Osteocyte (in vitro differentiated cells): ENCODE results near the gene BRWD1. TPM values are rescaled to one million over a fixed set of nuclear protein-coding genes. Genes with fewer than 3 reads are reported as not detected.
A peak's percentile ranks its signal among the peaks of the same experiment; 100 is the strongest.

ENCODE experiments used
- DNase-seq: peaks from one replicate; pipeline ENCODE4 v3.0.0; 2021; ENCODE audit warnings: mixed read lengths; ENCODE audit not compliant: unreplicated experiment; ENCODE audit errors: extremely low spot score
- H3K27ac Mint-ChIP-seq: one replicate; pipeline ENCODE4 v1.8.0; 2021; ENCODE audit warnings: mild to moderate bottlenecking, mixed read lengths; ENCODE audit not compliant: unreplicated experiment
- H3K27me3 Mint-ChIP-seq: one replicate; pipeline ENCODE4 v1.8.0; 2021; ENCODE audit warnings: mixed read lengths; ENCODE audit not compliant: unreplicated experiment
- H3K36me3 Mint-ChIP-seq: one replicate; pipeline ENCODE4 v1.8.0; 2021; ENCODE audit warnings: mixed read lengths; ENCODE audit not compliant: unreplicated experiment
- H3K4me1 Mint-ChIP-seq: one replicate; pipeline ENCODE4 v1.8.0; 2021; ENCODE audit warnings: mixed read lengths; ENCODE audit not compliant: unreplicated experiment
- H3K4me3 Mint-ChIP-seq: one replicate; pipeline ENCODE4 v1.8.0; 2021; ENCODE audit warnings: mild to moderate bottlenecking, moderate library complexity, mixed read lengths; ENCODE audit not compliant: unreplicated experiment
- H3K9me3 Mint-ChIP-seq: one replicate; pipeline ENCODE4 v1.8.0; 2021; ENCODE audit warnings: mixed read lengths; ENCODE audit not compliant: unreplicated experiment
- total RNA-seq: library from RNA; stranded (reverse); gene quantifications from 2 replicates; pipeline ENCODE4 v1.2.1, GENCODE V29; 2021
- TF ChIP-seq, protein P1 (sequence below): fragments of 200-600 bp; sonication (generic); IDR thresholded peaks from 2 replicates; pipeline ENCODE4 v1.5.0; 2021; ENCODE audit warnings: antibody characterized with exemption, mild to moderate bottlenecking, moderate library complexity

The BRWD1 gene
- total RNA-seq, 1 donor from 2014 or later = 40.8 TPM

DNA sequence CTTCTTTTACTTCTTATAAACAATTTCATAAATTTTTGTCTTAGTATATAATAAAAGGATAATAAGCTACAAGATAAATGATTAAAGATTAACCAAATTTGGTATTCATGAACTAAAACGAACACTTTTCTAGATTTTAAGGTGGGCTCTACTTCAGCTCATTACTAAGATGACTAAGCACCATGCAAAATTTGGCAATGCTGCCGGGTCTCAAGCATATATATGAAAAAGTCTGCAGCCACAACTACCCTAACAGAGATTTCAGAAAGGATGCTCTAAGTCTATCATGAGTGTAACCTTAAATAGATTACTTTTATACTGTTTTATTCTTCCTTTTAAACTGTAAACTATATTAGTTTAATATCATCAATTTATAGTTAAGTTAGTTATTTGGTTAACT lies 47.8 kb downstream of the BRWD1 start:
- TF ChIP-seq, protein P1, sequence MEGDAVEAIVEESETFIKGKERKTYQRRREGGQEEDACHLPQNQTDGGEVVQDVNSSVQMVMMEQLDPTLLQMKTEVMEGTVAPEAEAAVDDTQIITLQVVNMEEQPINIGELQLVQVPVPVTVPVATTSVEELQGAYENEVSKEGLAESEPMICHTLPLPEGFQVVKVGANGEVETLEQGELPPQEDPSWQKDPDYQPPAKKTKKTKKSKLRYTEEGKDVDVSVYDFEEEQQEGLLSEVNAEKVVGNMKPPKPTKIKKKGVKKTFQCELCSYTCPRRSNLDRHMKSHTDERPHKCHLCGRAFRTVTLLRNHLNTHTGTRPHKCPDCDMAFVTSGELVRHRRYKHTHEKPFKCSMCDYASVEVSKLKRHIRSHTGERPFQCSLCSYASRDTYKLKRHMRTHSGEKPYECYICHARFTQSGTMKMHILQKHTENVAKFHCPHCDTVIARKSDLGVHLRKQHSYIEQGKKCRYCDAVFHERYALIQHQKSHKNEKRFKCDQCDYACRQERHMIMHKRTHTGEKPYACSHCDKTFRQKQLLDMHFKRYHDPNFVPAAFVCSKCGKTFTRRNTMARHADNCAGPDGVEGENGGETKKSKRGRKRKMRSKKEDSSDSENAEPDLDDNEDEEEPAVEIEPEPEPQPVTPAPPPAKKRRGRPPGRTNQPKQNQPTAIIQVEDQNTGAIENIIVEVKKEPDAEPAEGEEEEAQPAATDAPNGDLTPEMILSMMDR = no peak

DNA sequence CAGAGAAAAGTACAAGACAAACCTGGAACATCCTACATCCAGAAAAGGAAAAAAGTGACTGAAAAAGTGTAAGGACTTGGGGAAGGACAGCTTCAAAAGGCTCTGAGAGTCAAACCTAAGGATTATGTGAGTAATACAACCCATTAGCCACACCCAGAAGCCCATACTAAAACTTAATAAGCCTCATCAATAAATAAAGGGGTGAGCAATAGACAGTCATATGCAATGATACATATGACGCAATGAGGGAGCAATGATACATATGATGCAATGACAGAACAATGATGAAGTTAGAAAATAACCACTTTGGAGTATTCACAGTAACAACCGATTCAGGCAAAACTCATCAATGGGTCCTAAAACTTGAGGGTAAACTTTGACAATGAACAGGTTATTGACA lies 50.1 kb downstream of the BRWD1 start:
- Mint-ChIP-seq H3K9me3 (no peaks in the 10 kb centered on the region), H3K27ac (no peak overlapping the region), H3K27me3 (no peaks in the 10 kb centered on the region), H3K4me3 (no peak overlapping the region), H3K36me3 (peaks cover 50% of the 10 kb centered on the region), H3K4me1 (no peaks in the 10 kb centered on the region)
- TF ChIP-seq, protein P1 = no peak
- DNase-seq = no peak

More for the DNA sequence above, 47.8 kb downstream of the BRWD1 start:
- no peaks in the 10 kb centered on the region for H3K9me3 Mint-ChIP-seq
- H3K27me3 Mint-ChIP-seq = no peaks in the 10 kb centered on the region
- no peaks in the 10 kb centered on the region for H3K4me1 Mint-ChIP-seq
- H3K4me3 Mint-ChIP-seq = no peak overlapping the region
- DNase-seq = no peak
- H3K27ac Mint-ChIP-seq = no peak overlapping the region
- H3K36me3 Mint-ChIP-seq = peaks cover 56% of the 10 kb centered on the region

DNA sequence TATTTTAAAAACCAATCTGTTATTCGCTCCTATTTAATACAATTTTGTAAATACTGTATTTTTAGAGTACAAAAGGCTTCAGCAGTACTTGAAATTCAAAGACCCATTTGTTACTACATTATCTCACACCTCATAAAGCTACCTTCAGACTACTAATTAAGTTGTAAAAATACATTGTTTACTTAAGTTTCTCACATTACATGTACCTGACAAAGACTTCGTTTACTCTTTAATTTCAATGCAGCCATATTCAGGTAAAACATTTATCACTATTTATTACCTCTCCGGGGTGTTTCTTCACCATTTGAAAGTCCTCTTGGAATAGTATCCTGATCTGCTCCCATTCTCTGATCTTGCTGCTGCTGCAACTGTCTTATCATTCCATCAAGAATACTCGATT lies 55.2 kb downstream of the BRWD1 start:
- TF ChIP-seq, protein P1 = no peak
- Mint-ChIP-seq H3K9me3 (no peaks in the 10 kb centered on the region), H3K36me3 (peaks cover 43% of the 10 kb centered on the region), H3K27me3 (no peaks in the 10 kb centered on the region), H3K4me3 (no peak overlapping the region), H3K4me1 (no peaks in the 10 kb centered on the region), H3K27ac (no peak overlapping the region)
- DNase-seq = no peak

DNA sequence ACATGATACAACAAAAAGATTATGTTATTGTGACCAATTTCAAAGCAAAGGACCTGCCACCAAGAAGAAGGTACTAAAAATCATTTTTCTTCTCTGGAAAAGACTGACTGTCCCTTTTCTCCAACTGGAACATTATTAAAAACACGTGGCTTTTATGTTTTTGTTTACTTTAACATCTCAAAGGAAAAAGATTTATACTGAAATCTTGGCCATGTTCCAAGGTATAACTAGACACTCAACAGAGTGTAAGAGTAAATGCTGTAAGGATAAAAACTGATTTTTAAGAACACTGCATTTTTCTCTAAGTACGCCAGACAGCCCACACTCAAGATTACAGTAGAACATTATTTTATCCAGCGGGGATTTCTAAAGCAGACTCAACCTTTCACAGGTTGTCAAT lies 62.1 kb downstream of the BRWD1 start:
- Mint-ChIP-seq H3K27me3 (no peaks in the 10 kb centered on the region), H3K27ac (peak overlapping the region; percentile 39), H3K4me3 (no peak overlapping the region), H3K36me3 (peaks cover 46% of the 10 kb centered on the region), H3K9me3 (no peaks in the 10 kb centered on the region), H3K4me1 (peaks cover 11% of the 10 kb centered on the region)
- DNase-seq = no peak
- TF ChIP-seq, protein P1 = no peak

DNA sequence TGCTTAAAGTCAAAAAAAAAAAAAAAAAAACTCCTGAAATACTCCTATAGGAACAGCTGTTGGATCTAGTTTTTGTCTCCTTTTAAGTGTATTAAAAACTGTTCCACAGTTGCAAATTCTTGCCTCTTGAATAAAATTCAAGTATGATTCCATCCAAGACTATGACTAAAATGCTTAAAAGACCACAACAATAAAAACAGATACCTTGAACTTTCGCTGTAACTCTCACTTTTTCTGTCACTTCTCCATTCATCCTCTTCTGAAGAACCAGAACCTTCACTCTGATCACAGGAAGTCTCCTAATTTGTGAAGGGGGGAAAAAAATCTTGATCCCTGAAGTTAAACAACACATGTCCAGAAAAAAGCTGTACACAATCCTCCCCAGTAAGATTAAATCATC lies 75.2 kb downstream of the BRWD1 start:
- DNase-seq = no peak

More for the DNA sequence above, 75.2 kb downstream of the BRWD1 start:
- TF ChIP-seq, protein P1 = no peak
- no peaks in the 10 kb centered on the region for H3K4me1 Mint-ChIP-seq
- no peak overlapping the region for H3K27ac Mint-ChIP-seq
- no peaks in the 10 kb centered on the region for H3K27me3 Mint-ChIP-seq
- no peak overlapping the region for H3K4me3 Mint-ChIP-seq
- no peaks in the 10 kb centered on the region for H3K9me3 Mint-ChIP-seq
- H3K36me3 Mint-ChIP-seq = peaks cover 53% of the 10 kb centered on the region
